ENCODE data around the gene ARID3B. TPM values are rescaled to one million over a fixed set of nuclear protein-coding genes. Genes with fewer than 3 reads are reported as not detected.
A peak's percentile ranks its signal among the peaks of the same experiment; 100 is the strongest.

Gene ARID3B
- polyA plus RNA-seq, 1 of the 3 experiments (the other 2 are of a cell fraction): 3.0 TPM

DNA sequence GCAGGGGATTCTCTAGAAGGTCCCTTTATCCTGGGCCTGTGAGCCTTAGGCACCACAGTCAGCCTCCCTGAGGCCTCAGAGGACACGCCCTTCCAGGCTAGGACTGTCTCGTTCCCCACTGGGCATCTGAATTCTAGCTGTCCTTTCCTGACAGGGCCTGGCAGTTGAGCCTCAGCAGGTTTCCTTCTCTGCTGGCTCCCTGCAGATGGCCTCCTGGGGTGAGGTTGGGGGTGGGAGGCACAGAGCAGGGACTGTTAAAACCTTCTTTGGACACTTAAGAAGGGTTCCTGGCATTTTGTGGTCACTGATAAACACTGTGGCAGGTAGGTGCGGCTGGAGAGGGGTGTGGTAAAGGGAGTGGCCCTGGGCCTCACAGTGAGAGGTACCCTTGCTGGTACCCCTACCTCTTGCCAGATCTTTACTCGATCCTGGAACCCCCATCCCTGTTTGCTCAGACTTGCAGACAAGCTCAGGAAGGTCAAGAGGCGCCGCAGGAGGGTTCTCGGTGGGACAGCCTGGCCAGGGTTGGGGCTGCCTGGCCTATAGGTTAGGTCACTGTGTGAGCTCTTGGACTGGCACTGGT lies 83.1 kb downstream of the ARID3B start:
- H3K4me2 ChIP-seq: no peak overlapping the region
- H3K79me2 ChIP-seq (ENCODE audit: insufficient read depth): peaks cover 44% of the 10 kb centered on the region; the same call in 1 of the 2 replicates
- H3K27me3 ChIP-seq (ENCODE audit: insufficient read depth): no peaks in the 10 kb centered on the region
- H4K20me1 ChIP-seq (ENCODE audit: insufficient read depth): peaks cover 63% of the 10 kb centered on the region
- H3F3A ChIP-seq (replicated peaks; ENCODE audit: insufficient read depth): peaks cover 12% of the 10 kb centered on the region
- DNase-seq: no peak
- no peak for TF ChIP-seq CHD2 (IDR thresholded peaks at IDR 0.05; ENCODE audit: low read length, partially characterized antibody)
- TF ChIP-seq POLR2AphosphoS5 (IDR thresholded peaks at IDR 0.05; ENCODE audit: low read depth, low read length): 0 out of 2 replicates have a peak, but pooled peaks have one; percentile 26
- H3K27ac ChIP-seq (ENCODE audit: low read depth in 2 of 2, low read length in 1 of 2): no peak overlapping the region
- H3K4me3 ChIP-seq (ENCODE audit: low read depth in 2 of 2, low read length in 1 of 2): no peak overlapping the region
- H3K4me1 ChIP-seq (ENCODE audit: control insufficient read depth in 1 of 2, insufficient read depth in 2 of 2, low read depth in 1 of 2, low read length in 1 of 2): peaks cover 0 to 6% of the 10 kb centered on the region in 2 experiments; a peak in 1 of 4 replicates
- peaks cover 44 to 99% of the 10 kb centered on the region in 2 experiments for H3K36me3 ChIP-seq (replicated peaks in 1 of 2; ENCODE audit: control insufficient read depth in 1 of 2, insufficient read depth in 2 of 2, low read length in 1 of 2)
- H2AFZ ChIP-seq (ENCODE audit: low read depth): no peak overlapping the region
- no peak overlapping the region for H3K9ac ChIP-seq
- H3K9me2 ChIP-seq: no peaks in the 10 kb centered on the region
- no peaks in the 10 kb centered on the region for H3K9me3 ChIP-seq
- ChIA-PET CTCF (interaction anchor here (1.2 to 39.4 kb wide), 5 partner anchors 11 to 278 kb away, joined by 3 to 1109 read pairs (median 5); partner anchors contain the start of gene CSK), POLR2A (interaction anchor here (2.1 kb wide), 1 partner anchor 7 kb away, joined by 5 read pairs; no protein-coding TSS in a partner anchor)
- WGBS (ENCODE audit: low lambda C conversion rate): 79% methylated on average over 7 of the region's 7 CpGs

- ChIA-PET POLR2A (no interaction called here), CTCF (interaction anchor here (1.0 to 39.4 kb wide), 3 partner anchors 8 to 147 kb away, joined by 3 to 1109 read pairs (median 245); partner anchors contain the start of gene CSK)
- Histone ChIP-seq H3K4me2 (no peak overlapping the region), H3K36me3 (replicated peaks in 1 of 2; ENCODE audit: control insufficient read depth in 1 of 2, insufficient read depth in 2 of 2, low read length in 1 of 2) (peaks cover 44 to 96% of the 10 kb centered on the region in 2 experiments), H3K9me2 (no peaks in the 10 kb centered on the region), H3K27me3 (ENCODE audit: insufficient read depth) (no peaks in the 10 kb centered on the region), H2AFZ (ENCODE audit: low read depth) (no peak overlapping the region), H3K27ac (ENCODE audit: low read depth in 2 of 2, low read length in 1 of 2) (no peak overlapping the region), H3K79me2 (ENCODE audit: insufficient read depth) (peaks cover 28% of the 10 kb centered on the region; the same call in 1 of the 2 replicates), H3K4me3 (ENCODE audit: low read depth in 2 of 2, low read length in 1 of 2) (no peak overlapping the region), H3F3A (replicated peaks; ENCODE audit: insufficient read depth) (peaks cover 7% of the 10 kb centered on the region), H3K4me1 (ENCODE audit: control insufficient read depth in 1 of 2, insufficient read depth in 2 of 2, low read depth in 1 of 2, low read length in 1 of 2) (peaks cover 0 to 5% of the 10 kb centered on the region in 2 experiments; a peak in 1 of 4 replicates), H4K20me1 (ENCODE audit: insufficient read depth) (peaks cover 52% of the 10 kb centered on the region), H3K9me3 (no peaks in the 10 kb centered on the region), H3K9ac (no peak overlapping the region)
- DNase-seq: no peak
- TF ChIP-seq IRF3 (IDR thresholded peaks at IDR 0.05; ENCODE audit: low read depth, low read length) (no peak), USF2 (IDR thresholded peaks at IDR 0.05; ENCODE audit: borderline replicate concordance, low read depth, low read length) (no peak), MXI1 (IDR thresholded peaks at IDR 0.05; ENCODE audit: low read depth, low read length) (no peak), RXRA (IDR thresholded peaks at IDR 0.05; ENCODE audit: borderline replicate concordance, low read depth) (no peak), RCOR1 (IDR thresholded peaks at IDR 0.05; ENCODE audit: low read length) (no peak), SMC3 (IDR thresholded peaks at IDR 0.05; ENCODE audit: low read depth, low read length) (no peak), EZH2phosphoT487 (IDR thresholded peaks at IDR 0.05; ENCODE audit: borderline replicate concordance, low read depth) (no peak), ELF1 (IDR thresholded peaks at IDR 0.05) (no peak), NRF1 (IDR thresholded peaks at IDR 0.05; ENCODE audit: low read depth, low read length) (no peak), FOXM1 (IDR thresholded peaks at IDR 0.05; ENCODE audit: low read depth) (no peak)
- TF ChIP-seq, protein P1, sequence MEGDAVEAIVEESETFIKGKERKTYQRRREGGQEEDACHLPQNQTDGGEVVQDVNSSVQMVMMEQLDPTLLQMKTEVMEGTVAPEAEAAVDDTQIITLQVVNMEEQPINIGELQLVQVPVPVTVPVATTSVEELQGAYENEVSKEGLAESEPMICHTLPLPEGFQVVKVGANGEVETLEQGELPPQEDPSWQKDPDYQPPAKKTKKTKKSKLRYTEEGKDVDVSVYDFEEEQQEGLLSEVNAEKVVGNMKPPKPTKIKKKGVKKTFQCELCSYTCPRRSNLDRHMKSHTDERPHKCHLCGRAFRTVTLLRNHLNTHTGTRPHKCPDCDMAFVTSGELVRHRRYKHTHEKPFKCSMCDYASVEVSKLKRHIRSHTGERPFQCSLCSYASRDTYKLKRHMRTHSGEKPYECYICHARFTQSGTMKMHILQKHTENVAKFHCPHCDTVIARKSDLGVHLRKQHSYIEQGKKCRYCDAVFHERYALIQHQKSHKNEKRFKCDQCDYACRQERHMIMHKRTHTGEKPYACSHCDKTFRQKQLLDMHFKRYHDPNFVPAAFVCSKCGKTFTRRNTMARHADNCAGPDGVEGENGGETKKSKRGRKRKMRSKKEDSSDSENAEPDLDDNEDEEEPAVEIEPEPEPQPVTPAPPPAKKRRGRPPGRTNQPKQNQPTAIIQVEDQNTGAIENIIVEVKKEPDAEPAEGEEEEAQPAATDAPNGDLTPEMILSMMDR (IDR thresholded peaks at IDR 0.05): no peak
- WGBS (ENCODE audit: low lambda C conversion rate): 96% methylated on average over 5 of the region's 6 CpGs
Observed at GRCh38 chr15:74625693-74626092, 84.7 kb downstream of the ARID3B start.

All from SK-N-SH (cell line).